PFSK-1 (cell line): ENCODE measurements around the gene AFF2.

ENCODE experiments used
- FOXP2 ChIP-seq: optimal IDR thresholded peaks from 2 replicates; pipeline ENCODE3; 2011; ENCODE audit warnings: borderline replicate concordance, control low read depth, inconsistent platforms; ENCODE audit not compliant: insufficient read depth; ENCODE audit errors: extremely low read length, extremely low read depth
- POLR2AphosphoS5 ChIP-seq: IDR thresholded peaks from 2 replicates; pipeline ENCODE4 v1.6.1; 2012; ENCODE audit warnings: low read depth, mild to moderate bottlenecking, control low read depth, low read length, moderate library complexity
- REST ChIP-seq, 2 experiments: IDR thresholded peaks; 2 replicates each; pipeline versions ENCODE4 v1.6.1 to v1.8.0; 2011 to 2012; ENCODE audit warnings: low read depth in 2 of 2, low read length in 2 of 2, control low read depth in 1 of 2, inconsistent platforms in 1 of 2, mild to moderate bottlenecking in 1 of 2, moderate library complexity in 1 of 2; ENCODE audit not compliant: insufficient read depth in 1 of 2
- SIN3A ChIP-seq: IDR thresholded peaks from 2 replicates; pipeline ENCODE4 v1.6.1; 2012; ENCODE audit warnings: mild to moderate bottlenecking, low read length, moderate library complexity, borderline replicate concordance; ENCODE audit not compliant: insufficient read depth
- TAF1 ChIP-seq: IDR thresholded peaks from 2 replicates; pipeline ENCODE4 v1.6.1; 2012; ENCODE audit warnings: low read length, control low read depth, borderline replicate concordance; ENCODE audit not compliant: insufficient read depth

The AFF2 gene

GRCh38 chrX:148542481-148543255 lies 42.3 kb downstream of the AFF2 start:
- TF ChIP-seq REST (IDR thresholded peaks at IDR 0.05; ENCODE audit: insufficient read depth in 1 of 2, low read depth in 2 of 2, low read length in 2 of 2) (no peak), SIN3A (no peak), FOXP2 (no peak), TAF1 (no peak), POLR2AphosphoS5 (no peak)

GRCh38 chrX:148552775-148553174 lies 52.4 kb downstream of the AFF2 start:
- no peak for TF ChIP-seq REST (IDR thresholded peaks at IDR 0.05; ENCODE audit: insufficient read depth in 1 of 2, low read depth in 2 of 2, low read length in 2 of 2)
- no peak for TF ChIP-seq TAF1
- no peak for TF ChIP-seq FOXP2
- TF ChIP-seq SIN3A: no peak
- TF ChIP-seq POLR2AphosphoS5: no peak

GRCh38 chrX:148555101-148555500 lies 54.7 kb downstream of the AFF2 start:
- TF ChIP-seq SIN3A (no peak), FOXP2 (no peak), REST (IDR thresholded peaks at IDR 0.05; ENCODE audit: insufficient read depth in 1 of 2, low read depth in 2 of 2, low read length in 2 of 2) (no peak), POLR2AphosphoS5 (no peak), TAF1 (no peak)

GRCh38 chrX:148555571-148556243 lies 55.3 kb downstream of the AFF2 start:
- no peak for TF ChIP-seq REST (IDR thresholded peaks at IDR 0.05; ENCODE audit: insufficient read depth in 1 of 2, low read depth in 2 of 2, low read length in 2 of 2)
- no peak for TF ChIP-seq TAF1
- no peak for TF ChIP-seq FOXP2
- TF ChIP-seq SIN3A: no peak
- TF ChIP-seq POLR2AphosphoS5: no peak

- TF ChIP-seq TAF1 (no peak), SIN3A (no peak), POLR2AphosphoS5 (no peak), FOXP2 (no peak), REST (IDR thresholded peaks at IDR 0.05; ENCODE audit: insufficient read depth in 1 of 2, low read depth in 2 of 2, low read length in 2 of 2) (no peak)
Measured at GRCh38 chrX:148556498-148556897, 56.1 kb downstream of the AFF2 start.
